SW480 (cell line): ENCODE results near the gene INSYN1.
"Not testable (repeated sequence)": the region's sequence is repeated elsewhere in the genome, so short reads cannot be mapped to it uniquely, and the experiment has no call there.

Source experiments
- DNase-seq: peaks from one replicate; pipeline ENCODE4 v3.0.0-alpha.2; 2016; ENCODE audit warnings: low spot score

Gene INSYN1

DNA sequence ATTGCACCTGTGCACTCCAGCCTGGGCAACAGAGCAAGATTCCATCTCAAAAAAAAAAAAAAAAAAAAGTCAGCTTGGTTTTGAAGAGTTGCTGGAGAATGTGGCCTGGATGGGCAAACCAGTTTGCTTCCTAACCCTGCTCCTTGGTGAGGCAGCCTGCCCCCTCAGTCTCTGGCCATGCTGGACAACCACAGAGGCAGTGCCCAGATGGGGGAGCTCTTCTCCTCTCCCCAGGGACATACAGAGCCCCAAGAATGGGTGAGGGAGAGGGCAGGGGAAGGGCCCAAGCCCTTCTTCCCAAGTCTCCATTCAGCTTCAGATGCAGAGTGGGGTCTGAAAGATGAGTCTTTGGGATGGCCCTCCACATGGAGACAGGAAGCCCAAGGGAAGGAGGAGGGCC, 41.0 kb downstream of the INSYN1 start:
- no peak for DNase-seq

DNA sequence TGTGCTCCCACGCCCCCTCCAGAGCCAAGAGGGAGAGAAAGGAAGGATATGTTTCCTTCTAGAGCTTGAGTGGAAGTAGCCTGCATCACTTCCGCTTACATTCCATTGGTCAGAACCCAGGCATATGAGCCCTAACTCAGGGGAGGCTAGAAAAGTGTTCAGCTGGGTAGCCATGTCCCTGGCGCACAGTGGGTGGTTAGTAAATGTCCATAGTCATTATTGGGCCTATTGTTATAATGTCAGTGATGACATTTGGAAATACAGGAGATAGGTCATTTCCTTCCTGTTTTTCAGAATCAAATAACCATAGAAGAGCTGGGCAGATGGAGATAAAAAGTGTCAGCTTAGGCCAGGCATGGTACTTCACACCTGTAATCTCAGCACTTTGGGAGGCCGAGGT, 41.6 kb downstream of the INSYN1 start:
- no peak for DNase-seq

DNA sequence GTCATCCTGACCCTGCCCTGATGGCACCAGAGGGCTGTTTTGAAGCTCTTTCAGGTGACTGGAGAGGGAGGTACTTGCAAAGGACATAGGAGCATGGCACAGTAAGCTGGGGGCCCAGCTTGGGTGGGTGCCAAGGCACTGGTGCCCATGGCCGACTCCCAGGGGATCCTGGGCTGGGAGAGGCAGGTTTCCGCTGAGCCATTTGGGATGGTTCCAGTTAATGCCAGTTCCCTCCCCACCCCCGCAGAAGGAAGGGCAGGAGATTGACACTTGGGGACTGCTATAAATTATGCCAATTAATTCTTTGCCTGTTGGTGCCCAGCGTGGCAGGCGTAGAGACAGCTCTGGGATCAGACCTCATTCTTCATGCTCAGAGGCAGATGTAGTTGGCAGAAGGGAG, 42.8 kb downstream of the INSYN1 start:
- no peak for DNase-seq

DNA sequence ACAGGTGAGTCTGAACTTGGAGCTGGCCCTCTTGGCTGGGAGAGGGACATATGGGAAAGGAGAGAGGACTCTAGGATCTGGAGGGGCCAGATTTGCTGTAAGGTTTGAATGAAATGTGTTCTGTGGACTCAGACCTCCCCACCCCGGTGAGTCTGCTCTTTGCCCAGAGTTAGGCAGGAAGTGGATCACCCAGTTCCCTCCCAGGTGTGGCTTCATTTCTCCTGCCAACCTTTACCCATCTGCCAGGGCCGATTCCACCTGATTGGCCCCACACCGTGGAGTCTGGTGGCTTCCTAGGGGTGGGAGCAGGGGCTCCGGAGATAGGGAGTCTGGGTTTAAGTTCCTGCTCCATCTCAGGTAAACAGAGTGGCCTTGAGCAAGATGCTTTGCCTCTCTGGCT, 43.5 kb downstream of the INSYN1 start:
- DNase-seq: no peak

DNA sequence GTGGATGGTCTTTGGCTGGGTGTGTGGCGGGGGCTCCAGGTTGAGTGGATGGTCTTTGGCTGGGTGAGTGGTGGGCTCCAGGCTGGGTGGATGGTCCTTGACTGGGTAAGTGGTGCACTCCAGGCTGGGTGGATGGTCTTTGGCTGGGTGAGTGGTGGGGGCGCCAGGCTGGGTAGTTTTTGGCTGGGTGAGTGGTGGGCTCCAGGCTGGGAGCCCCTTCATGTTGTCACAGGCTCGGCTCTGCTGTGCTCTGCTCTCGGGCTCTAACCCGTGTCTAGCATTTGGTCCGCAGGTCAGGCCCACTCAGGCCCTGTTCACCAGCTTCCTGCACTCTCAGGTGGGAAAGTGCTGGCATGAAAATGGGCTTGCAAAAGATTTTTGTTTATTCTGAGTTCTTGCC, 43.9 kb downstream of the INSYN1 start:
- DNase-seq: no peak

DNA sequence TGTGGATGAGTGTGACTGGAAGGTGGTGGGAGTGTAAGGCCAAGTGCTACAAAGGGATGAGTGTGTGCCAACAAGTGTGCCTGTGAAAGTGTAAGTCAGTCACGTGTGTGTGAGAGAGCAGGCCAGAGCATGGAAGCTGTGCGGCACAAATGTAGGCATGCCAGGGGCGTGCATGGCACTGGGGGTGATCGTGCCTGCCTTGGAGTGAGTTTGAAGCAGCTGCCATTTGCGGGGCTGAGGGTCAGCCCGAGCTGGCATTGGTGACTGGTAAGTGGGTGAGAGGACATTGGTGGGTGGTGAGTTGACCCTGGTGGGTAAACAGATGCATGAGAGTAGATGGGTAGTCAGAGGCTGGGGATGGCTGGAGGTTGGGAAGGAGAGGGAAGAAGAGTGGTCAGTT, 44.5 kb downstream of the INSYN1 start:
- no peak for DNase-seq

DNA sequence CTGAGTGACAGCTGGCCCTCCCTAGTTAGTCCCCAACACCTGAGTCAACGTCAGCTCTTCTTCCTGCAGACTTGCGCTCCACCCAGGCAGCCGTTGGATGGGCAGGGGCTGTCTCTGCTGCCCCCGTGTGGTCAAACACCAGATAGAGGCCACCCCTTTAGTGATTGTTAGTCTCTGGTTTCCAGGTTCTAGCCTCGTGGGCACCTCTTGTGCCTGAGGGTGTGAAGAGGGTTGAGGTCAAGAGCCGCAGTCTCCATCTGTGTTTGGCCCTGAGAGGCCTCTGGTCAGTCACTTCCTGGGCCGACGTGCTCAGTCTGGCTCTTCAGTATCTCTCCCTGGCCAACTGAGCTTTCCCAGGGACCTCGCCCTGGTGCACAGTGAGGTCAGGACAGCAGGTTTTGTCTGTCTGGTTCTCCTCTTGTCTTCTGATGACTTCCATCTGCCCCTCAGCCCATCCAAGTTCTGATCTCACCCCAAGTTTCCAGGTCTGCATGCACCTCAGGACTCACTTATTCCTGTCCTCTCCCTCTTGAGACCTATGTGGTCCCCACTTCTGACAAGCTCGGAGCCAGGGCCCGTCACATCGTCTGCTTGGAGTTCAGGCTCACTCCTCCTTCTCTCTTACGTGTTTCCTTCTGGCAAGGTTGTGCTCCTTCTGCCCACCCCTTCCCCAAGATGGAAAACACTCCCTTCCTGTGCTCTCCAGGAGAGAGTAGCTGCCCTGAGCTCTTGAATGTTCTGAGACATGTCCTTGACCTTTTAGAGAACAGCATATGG, 48.1 kb downstream of the INSYN1 start:
- peak; percentile 61 for DNase-seq

DNA sequence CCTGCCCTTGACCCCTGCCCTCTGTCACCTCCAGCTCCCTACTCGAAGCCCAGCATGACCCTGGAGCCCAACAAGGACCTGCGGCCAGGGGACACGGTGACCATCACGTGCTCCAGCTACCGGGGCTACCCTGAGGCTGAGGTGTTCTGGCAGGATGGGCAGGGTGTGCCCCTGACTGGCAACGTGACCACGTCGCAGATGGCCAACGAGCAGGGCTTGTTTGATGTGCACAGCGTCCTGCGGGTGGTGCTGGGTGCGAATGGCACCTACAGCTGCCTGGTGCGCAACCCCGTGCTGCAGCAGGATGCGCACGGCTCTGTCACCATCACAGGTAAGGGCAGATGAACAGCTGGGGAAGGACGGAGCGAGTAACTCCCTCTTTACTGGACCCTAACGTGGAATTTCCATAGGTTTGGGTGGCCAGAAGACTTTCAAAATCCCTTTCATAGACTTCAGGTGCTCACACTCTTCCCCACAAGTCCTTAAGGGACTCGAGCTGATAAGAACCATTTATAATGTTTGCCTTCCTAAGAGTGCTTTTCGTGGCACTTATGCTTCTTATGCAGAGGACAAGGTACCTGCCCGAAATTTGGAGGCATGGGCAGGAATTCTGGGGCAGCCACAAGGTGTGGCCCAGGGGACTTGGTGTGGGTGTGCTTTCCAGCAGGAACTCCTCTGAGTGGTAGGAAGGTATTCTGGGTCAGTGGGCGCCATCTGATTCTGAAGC, 48.8 kb downstream of the INSYN1 start:
- DNase-seq: not testable (repeated sequence)

DNA sequence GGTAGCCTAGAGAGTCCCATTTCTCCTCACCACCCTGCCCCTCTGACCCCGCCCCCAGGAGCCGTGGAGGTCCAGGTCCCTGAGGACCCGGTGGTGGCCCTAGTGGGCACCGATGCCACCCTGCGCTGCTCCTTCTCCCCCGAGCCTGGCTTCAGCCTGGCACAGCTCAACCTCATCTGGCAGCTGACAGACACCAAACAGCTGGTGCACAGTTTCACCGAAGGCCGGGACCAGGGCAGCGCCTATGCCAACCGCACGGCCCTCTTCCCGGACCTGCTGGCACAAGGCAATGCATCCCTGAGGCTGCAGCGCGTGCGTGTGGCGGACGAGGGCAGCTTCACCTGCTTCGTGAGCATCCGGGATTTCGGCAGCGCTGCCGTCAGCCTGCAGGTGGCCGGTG, 49.5 kb downstream of the INSYN1 start:
- not testable (repeated sequence) for DNase-seq

DNA sequence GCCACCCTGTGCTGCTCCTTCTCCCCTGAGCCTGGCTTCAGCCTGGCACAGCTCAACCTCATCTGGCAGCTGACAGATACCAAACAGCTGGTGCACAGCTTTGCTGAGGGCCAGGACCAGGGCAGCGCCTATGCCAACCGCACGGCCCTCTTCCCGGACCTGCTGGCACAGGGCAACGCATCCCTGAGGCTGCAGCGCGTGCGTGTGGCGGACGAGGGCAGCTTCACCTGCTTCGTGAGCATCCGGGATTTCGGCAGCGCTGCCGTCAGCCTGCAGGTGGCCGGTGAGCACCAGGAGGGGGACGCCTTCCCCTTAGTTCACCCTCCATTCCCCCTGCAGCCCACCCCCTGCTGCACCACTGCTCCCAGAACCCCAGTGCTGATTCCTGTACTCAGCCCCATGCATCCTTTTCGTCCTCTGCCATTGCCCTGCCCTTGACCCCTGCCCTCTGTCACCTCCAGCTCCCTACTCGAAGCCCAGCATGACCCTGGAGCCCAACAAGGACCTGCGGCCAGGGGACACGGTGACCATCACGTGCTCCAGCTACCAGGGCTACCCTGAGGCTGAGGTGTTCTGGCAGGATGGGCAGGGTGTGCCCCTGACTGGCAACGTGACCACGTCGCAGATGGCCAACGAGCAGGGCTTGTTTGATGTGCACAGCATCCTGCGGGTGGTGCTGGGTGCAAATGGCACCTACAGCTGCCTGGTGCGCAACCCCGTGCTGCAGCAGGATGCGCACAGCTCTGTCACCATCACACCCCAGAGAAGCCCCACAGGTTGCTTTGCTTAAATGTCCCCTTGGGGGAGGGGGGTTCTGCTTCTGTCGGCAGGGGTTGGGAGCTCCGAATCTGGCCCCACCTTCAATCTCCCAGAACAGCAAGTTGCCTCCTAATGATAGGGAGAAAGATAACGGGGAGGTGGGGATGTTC, 50.6 kb downstream of the INSYN1 start:
- not testable (repeated sequence) for DNase-seq

DNA sequence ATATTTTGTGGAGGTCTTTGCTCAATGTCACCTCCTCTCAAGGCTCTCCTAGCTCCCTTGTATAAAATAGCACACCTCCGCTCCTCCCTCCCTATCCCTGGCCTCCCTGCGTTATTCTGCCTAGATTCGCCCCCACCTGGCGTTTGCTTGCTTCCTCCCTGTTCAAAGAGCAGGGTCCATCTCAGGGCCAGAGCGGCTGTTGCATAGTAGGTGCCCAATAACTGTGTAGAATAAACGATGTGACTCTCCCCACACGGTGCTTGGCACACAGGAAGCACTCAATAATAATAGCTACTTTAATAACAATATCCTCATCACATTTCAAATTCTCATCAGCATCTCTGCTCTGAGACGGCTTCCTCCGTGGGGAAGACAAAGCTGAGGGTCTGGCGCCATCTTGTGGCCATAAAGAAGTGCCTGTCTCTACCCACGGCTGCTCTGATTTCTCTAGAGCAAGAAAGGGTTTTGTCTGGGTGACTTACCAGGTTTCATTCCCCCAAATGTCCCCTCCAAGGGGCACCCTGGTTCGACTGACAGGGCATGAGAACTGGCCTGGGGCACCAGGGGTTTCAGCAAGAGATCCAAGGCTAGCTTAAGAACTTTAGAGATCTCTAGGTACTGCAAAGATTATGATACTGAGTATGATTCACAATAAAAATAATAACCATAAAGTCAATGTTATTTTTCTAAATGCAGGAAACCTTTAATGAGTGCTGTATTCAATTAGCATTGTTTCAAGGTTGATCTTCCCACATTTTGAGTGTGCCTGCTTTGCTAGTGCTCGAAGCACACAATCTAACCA, 52.9 kb downstream of the INSYN1 start:
- DNase-seq: peak; percentile 69

DNA sequence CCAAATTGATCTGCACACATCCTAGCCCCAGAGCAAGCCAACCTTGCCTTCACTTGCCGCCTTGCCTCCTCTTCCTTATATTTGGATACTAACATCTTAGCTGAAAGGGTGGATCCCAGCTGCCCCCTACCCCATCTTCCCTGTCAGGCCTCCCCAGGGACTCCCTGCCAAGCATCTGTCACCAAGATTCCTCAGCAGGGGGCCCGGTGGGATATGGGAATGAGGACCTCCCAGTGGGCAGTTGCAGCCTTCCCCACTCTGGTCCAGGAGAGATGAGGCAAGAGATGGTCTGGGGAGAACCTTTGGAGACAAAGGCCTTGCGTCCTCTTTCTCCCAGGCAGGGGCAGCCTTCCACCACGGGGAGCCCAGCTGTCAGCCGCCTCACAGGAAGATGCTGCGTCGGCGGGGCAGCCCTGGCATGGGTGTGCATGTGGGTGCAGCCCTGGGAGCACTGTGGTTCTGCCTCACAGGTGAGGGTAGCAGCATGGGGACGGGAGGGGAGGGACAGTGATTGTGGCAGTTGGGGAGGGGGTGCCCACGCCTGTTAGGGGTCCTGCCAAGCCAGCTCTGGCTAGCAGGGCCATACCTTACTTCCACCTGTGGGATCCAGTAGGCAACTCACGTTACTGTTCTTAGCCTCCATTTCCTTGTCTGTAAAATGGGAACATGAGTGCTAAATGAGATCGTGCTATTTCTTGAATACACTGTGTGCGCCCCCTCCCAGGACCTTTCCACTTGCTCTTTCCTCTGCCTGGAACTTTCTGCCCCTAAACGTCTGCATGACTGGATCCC, 53.7 kb downstream of the INSYN1 start:
- DNase-seq: no peak

DNA sequence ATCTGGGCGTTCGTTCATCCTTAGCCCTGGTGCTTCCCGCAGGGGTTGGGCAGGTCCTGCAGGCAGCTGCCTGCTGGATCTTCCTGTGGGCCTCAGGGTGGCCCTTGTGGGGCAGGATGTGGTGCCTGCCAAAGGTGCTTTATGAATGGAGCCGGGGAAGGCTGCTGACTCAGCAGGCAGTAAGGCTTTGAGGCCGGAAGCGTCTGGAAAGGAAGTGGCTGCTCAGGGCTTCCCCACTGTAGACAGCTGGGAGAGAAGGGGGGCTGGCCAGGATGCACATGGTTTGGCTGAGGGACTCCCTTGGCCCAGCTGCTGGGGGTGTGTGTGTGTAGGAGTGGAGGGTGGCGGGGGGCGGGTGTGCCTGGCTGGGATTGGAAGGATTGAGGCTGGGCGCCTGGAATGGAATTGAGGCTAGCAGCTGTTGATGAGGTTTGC, 56.1 kb downstream of the INSYN1 start:
- DNase-seq: peak; percentile 90

DNA sequence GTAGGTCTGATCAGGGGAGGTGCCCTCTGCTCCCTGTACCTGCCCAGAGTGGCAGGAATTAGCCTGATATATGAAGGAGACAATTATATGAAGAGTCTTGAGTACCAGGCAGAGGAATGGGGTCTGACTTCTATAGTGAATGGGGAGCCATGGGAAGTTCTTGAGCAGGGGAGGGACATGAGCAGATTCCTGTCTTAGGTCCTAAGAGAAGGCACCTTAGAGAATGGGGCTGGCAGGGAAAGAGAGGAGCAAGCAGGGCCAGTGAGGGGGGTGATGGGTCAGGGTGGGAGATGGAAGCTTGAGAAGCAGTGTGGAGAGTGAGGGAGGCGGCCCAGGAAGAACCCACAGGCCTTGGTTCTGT, 56.5 kb downstream of the INSYN1 start:
- no peak for DNase-seq

DNA sequence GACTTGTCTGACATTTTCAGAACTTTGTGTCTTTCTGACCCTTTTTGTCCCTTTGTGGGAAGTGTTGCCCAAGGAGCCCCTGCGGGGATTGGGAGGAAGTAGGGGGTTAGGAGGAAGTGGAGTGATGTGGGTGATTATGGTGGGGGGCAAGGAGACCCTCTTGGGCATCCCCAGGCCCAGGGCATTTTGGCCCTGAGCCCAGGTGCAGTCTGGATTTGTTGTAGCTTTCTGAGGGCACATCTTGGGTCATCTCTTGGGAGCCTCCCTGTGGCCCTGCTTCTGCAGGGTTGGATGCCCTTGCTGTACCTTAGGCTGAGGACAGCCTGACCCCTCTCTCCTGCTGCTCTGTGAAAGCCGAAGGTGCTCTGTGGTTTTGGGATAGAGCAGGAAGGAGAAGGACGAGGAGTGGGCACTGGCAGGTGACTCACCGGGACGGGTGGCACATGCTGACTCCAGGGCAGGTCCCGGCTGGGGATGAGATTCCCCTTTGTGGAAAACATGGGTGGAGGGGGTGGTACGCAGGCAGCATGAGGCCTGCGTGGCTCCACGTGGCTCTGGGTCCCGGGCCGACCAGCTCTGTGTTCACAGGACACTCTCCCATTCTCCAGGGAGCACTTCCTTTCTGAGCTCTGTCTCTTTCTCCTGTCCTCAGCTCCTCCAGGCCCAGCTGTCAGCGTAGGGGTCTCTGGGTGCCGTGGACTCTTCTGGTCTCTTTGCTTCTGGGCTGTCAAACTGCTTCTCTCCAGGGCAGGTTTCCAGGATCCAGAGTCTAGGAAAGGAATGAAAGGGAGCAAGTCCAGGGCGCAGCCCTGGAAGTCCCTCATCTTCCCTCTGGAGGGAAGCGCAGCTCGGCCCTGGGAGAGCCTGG, 57.1 kb downstream of the INSYN1 start:
- no peak for DNase-seq

DNA sequence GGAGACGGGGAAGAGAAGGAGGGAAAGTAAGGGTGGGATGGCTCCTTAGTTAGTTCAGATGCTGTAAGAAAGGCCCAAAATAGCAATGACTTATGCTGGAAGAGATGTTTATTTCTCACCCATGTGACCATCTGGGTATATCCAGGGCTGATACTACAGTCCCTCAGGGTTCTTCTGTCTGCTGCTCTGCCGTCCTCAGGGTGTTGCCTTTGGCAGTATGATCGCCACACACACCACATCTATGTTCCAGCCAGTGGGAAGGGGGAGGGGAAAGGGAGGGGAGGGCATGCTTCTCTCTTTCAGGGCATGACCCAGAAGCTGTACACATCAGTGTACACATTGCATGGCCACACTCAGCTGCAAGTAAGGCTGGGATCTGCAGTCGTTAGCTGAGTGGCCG, 58.7 kb downstream of the INSYN1 start:
- DNase-seq: no peak

DNA sequence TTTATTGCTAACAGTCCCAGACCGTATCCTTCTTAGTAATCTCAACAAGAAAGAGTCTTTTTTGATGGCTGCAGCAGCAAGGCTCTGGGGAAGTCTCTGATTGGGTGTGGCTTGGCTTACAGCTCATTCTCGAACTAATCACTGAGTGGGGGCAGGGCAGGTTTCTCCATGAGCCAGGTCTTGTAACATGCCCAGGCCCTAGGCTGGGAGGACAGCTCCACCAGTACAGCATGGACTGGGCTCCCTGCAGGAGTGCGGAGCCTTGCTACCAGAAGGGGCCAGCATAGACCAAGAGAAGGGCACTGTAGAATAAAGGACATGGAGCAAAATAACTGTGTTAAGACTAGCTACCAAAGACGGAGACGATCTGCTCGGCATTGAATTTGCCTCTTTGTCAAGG, 61.8 kb downstream of the INSYN1 start:
- DNase-seq: peak; percentile 29

DNA sequence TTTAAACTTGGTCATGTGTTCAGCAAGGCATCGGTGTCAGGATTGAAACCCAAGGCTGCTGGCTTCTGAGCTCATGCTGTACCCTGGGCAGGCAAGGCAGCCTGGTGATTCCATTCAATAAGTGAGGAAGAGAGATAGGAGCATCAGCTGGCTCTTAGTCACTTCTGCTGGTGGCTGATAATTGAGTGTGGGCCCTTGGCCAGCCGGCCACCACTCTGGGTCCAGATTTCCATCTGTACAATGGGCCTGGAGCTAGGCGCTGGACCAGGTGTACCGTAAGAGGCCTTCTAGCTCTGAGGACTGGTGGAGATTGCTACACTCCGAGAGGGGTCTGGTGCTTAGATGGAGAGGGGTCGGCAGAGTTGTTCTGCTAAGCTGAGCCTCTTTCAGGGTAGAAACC, 64.7 kb downstream of the INSYN1 start:
- DNase-seq: no peak

DNA sequence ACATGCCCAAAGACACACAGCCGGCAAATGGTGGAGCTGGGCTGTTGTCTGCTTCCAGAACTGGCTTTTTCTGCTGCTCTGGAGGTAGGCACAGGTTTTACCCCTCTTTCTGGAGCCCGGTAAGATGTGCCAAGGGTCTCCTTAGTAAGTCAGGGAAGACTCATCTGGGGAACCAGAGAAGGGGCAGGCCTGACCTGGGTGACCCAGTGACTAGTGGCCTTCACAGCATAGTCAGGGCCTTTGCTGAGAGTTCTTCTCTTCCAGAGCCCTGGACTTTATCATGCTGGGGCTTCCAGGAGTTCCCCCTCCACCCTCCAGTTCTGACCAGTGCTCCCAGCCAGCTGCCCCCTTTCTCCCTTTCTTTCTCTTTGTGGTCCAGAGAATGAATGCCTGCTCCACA, 65.8 kb downstream of the INSYN1 start:
- DNase-seq: no peak

DNA sequence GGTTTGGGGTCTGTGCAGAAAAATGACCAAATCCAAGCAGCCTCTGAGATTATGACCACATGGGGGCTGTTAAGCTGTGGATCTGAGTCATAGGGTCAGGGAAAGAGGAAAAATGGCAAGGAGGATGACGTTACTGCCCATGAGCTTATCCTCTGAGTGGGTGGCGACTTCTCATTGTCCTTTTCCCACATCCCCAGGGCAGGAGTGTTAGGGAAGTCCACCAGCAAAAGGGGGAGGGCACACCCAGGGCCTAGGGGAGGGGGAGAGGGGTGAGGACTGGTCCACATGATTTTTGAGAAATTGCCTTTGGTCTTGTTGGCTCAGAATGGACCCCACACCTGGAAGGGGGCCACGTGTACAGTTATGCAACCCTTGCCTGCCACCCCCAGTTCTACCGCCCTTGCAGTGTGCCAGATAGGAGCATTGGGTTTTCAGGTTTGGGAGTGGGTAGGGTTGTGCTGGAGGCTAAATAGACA, 66.3 kb downstream of the INSYN1 start:
- DNase-seq: no peak
